Measurements from ENCODE around the gene LARP1. TPM values are rescaled to one million over a fixed set of nuclear protein-coding genes. Genes with fewer than 3 reads are reported as not detected.

Gene LARP1
- total and polyA plus RNA-seq, 9 of the 15 experiments (the other 6 are each of a cell fraction or from before 2014, with no cell fraction given), result 22.6 to 300 (median 92.0) TPM

- no peak for TF ChIP-seq ZNF518B (CRISPR knock-in tag; IDR thresholded peaks at IDR 0.05)
- TF ChIP-seq MAFK (IDR thresholded peaks at IDR 0.05; ENCODE audit: low read length), result peak; percentile 56
- TF ChIP-seq MCM7 (IDR thresholded peaks at IDR 0.05), result no peak
- TF ChIP-seq ZNF780A (CRISPR knock-in tag; IDR thresholded peaks at IDR 0.05), result no peak
- TF ChIP-seq ZBTB43 (CRISPR knock-in tag; IDR thresholded peaks at IDR 0.05), result no peak
- no peak for TF ChIP-seq ZBTB33 (CRISPR knock-in tag; IDR thresholded peaks at IDR 0.05)
- peak; percentile 37 for TF ChIP-seq HNRNPLL (IDR thresholded peaks at IDR 0.05; ENCODE audit: low read depth, low read length, poor library complexity, severe bottlenecking)
- TF ChIP-seq SRSF3 (IDR thresholded peaks at IDR 0.05; ENCODE audit: insufficient read depth, low read length), result no peak; the same call in 1 of the 2 replicates
- no peak for TF ChIP-seq TCF7L2 (IDR thresholded peaks at IDR 0.05; ENCODE audit: low read depth, low read length)
- TF ChIP-seq GTF3C2 (IDR thresholded peaks at IDR 0.05; ENCODE audit: borderline replicate concordance, extremely low read depth, insufficient read length), result no peak
- TF ChIP-seq ZNF436 (CRISPR knock-in tag; IDR thresholded peaks at IDR 0.05), result no peak
- no peak for TF ChIP-seq MBD1 (CRISPR knock-in tag; IDR thresholded peaks at IDR 0.05)
Measured at GRCh38 chr5:154756009-154756867, 1.1 kb downstream of the LARP1 start (continued).
